NCI-H345 (cell line): ENCODE data around the gene AP1G2.
"Not testable (repeated sequence)": the region's sequence is repeated elsewhere in the genome, so short reads cannot be mapped to it uniquely, and the experiment has no call there.

Source experiments
- DNase-seq: peaks from one replicate; lab custom pipeline; 2025; lab: John Stamatoyannopoulos, UW

The AP1G2 gene

GRCh38 chr14:23594191-23594590 is 26.6 kb upstream of the AP1G2 start:
- not testable (repeated sequence) for DNase-seq

GRCh38 chr14:23590198-23590597 is 22.6 kb upstream of the AP1G2 start:
- DNase-seq, result no peak

- DNase-seq, result no peak
Observed at GRCh38 chr14:23589606-23590005, 22.0 kb upstream of the AP1G2 start.

- peak; percentile 87 for DNase-seq
Observed at GRCh38 chr14:23588884-23589598, 21.4 kb upstream of the AP1G2 start.

GRCh38 chr14:23584527-23585203 is 17.1 kb upstream of the AP1G2 start:
- not testable (repeated sequence) for DNase-seq

GRCh38 chr14:23583761-23584526 is 16.4 kb upstream of the AP1G2 start:
- not testable (repeated sequence) for DNase-seq

GRCh38 chr14:23582906-23583760 is 15.5 kb upstream of the AP1G2 start:
- DNase-seq, result no peak

GRCh38 chr14:23580948-23581281 is 13.3 kb upstream of the AP1G2 start:
- DNase-seq, result no peak

GRCh38 chr14:23580152-23580926 is 12.7 kb upstream of the AP1G2 start:
- no peak for DNase-seq

GRCh38 chr14:23579739-23580138 is 12.1 kb upstream of the AP1G2 start:
- DNase-seq, result no peak

GRCh38 chr14:23579311-23579630 is 11.7 kb upstream of the AP1G2 start:
- DNase-seq, result no peak

GRCh38 chr14:23578560-23579310 is 11.1 kb upstream of the AP1G2 start, which contains the start of gene JPH4:
Gene JPH4, minus strand, starts transcription at chr14:23578790. Its CDS starts 1,337 bp downstream, at chr14:23577453.
- DNase-seq, result peak; percentile 54

GRCh38 chr14:23577710-23578392 is 10.3 kb upstream of the AP1G2 start:
- no peak for DNase-seq

- no peak for DNase-seq
Observed at GRCh38 chr14:23577004-23577681, 9.6 kb upstream of the AP1G2 start.

GRCh38 chr14:23573384-23574015 is 5.9 kb upstream of the AP1G2 start:
- DNase-seq, result peak; percentile 56

GRCh38 chr14:23572836-23573235 is 5.2 kb upstream of the AP1G2 start:
- no peak for DNase-seq

- no peak for DNase-seq
Observed at GRCh38 chr14:23572524-23572828, 4.9 kb upstream of the AP1G2 start.

- DNase-seq, result no peak
Observed at GRCh38 chr14:23571701-23572523, 4.3 kb upstream of the AP1G2 start.
